HS-5 (cell line): ENCODE results near the gene FOXO6.

Experiments used
- DNase-seq: peaks from one replicate; pipeline ENCODE4 v3.0.0-alpha.2; 2012; ENCODE audit warnings: low read depth

FOXO6 gene

DNA sequence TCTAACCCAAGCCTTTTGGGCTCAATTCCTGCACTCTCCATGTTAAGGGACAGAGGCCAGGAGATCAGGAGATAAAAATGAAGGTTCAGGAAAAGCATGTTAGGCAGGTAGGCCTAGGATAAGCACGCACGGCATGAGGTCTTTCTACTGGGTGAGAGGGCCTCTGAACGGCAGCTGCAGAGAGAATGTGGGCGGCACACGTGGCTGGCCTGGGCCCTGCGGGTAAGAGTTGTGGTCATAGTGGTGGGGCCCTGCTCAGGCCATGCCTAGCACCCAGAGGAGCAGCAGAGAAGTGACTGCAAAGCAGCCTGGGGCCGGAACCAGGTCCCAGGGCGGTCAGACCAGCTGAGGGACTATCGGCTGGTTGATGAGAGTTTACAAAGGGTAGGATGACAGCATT is 7.5 kb upstream of the FOXO6 start:
- DNase-seq: no peak

DNA sequence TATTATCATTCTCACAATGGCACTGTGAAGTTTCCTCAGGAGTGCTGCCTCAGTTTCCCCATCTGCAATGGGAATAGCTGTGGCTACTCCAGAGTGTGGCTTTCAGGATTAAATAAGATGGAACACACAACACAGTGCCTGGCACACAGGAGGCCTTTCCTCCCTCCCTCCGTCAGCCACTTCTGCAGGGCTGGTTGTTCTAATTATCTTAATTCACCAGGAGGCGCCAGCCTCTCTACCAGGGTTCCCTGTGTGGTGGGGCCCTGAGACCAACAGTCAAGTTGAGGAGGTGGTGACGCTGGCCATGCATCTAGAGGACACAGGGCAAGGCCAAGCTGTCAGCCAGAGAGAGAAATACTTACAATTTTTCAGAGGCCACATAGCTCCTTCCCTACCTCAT is 6.3 kb upstream of the FOXO6 start:
- no peak for DNase-seq

DNA sequence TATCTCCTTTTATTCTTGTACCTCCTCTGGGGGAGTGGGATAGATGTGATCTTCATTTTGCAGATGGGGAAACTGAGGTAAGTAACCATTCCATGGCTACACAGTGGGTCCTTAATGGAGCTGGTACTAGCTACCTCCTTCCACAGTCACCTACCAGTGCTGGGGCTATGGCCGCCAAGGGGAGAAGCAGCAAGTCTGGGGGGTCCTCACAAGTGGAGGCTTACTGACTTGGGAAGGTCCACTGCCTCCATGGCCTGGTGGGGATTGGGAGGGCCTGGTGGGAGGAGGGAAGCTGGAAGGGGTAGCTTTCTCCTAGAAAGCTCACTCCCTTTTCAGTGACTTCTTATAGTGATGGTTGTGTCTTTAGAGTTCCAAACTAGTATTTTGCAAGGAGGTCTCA is 5.9 kb upstream of the FOXO6 start:
- DNase-seq: no peak

DNA sequence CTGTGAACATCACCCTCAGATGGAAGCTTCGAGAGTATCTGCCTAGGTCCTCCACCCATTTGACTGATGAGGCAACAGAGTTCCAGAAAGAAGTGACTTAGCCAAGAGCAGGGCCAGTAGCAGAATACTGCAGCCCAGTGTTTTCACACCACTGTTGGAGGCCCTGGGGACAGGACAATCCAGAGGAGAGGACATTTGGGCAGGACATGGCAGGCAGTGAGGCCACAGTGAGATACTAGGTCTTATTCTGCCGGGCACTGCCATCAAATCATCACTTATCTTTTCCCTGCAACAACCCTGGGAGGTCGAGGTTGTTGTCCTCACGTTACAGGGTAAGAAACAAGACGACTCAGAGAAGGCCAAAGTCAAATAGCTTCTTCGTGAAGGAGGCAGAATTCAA is 5.5 kb upstream of the FOXO6 start:
- DNase-seq: no peak

DNA sequence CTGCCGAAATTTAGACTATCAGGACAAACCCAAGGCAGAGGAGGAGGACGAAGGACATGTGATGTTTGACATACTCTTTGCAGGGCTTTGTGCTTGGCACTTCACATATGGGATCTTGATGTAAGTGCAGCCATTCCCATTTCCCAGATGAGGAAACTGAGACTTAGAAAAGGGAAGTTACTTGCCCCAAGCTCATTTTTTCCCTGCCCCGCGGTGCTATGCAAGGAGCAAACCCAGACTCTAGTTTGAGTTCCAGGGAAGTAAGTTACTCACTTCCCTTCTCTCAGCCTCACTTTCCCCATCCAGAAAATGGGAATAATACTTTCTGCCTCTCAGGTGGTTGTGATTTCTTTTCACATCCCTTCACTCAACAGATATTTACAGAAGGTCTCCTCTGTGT is 4.5 kb upstream of the FOXO6 start:
- no peak for DNase-seq

DNA sequence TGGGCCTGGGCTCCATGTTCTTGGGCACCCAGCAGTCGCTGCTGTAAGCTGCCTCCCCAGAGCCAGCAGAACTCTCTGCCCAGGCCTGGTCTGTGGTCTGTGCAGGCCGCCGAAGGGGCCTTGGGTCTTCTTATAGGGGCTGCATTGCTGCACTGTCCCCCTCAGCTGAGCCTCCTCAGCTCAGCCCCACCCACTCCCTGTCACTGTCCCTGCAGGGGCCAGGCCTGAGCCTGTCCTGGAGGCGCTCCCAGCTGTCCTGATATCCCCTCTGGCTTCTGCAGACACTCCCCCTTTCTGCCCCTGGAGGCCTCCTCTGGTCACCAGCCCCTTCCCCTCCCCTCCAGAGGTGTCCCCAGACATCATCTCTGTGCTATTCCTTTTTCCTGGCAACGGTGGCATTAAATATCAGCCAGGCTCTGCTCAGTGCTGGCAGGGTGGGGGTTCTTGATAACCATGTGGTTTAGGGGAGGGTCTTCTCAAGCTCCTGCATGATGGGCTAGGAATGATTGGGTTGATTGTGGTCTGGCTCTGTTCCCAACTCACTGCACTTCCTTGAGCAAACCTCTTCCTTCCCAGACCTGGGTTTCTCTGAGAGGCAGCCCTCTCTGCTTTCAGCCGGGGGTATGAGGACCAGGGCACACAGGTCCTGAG is 3.7 kb upstream of the FOXO6 start:
- DNase-seq: no peak

DNA sequence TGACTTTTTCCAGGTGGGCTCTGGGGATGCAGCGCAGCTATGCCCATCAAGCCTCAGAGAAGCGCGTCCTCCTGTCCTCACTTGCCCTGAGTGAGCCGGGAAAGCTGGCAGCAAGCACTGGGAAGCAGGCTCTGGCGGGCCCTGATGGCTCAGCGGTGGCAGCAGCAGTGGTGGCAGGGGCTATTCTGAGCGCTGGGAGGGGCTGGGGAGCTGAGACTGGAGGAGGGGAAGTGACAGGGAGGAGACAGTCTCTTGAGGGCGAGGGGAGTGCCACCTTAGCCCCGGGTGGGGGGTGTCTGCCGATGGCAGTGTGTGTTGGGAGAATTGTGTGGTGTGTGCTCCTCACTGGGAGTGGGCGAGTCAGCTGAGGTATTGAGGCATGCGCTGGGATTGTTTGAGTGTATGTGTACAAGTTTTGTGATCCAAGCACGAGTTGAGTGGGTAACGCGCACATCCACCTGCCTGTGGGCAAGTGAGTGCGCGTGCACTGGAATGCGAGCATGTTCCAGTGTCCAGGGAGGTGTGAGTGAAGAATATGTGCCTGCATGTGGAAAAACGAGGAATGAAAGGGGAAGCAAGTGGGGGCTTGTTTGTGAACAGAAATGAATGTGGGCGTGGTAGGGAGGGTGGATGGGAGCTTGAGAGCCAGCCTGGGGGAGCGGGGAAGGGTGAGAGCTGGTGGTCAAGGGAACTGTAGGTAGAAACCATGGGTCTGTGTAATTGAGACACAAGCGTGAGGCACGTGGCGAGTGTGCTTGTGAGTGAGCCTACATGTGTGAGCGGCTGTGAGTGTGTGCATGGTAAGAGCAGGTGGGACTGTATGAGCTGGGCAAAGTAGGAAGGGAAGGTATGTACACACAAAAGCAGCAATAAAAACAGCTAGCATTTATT is 2.9 kb upstream of the FOXO6 start:
- no peak for DNase-seq

DNA sequence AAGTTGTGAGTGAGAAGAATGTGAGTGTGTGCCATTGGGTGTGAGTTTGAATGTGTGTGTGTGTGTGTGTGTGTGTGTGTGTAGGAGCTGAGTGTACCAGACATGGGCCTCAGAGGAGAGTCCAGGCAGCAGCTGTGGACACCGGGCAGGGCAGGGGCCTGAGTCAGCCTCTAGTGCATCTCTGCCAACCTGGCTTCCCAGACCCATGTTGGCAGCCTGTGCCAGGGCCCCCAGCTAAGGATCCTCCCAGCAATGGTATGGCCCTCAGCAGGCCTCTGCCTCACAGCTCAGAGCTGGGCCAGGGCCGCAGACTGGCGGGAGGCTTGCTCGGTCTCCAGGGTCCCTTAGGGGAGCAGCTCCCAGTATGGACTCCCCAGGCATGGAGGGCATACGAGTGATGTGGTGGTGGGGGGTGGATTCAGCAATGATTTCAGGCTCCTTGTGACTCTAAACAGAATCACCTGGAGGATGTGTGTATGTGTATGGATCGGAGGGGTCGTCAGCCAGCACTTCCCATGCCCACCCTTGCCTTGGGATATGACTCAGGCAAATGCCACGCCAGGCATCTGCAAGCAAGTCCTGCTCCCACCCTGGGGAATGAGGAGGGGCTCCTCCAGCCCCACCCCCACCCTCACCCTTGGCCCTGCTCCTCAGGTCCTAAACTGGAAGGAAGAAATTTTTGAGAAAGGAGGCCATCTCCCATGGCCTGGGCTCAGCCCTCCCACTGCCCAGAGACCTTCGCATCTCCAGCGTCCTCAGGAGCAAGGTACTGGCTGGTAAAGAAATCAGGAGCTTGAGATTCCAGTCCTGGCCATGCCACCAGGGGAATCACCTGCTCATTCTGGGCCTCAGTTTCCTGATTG is 1.8 kb upstream of the FOXO6 start:
- DNase-seq: no peak

DNA sequence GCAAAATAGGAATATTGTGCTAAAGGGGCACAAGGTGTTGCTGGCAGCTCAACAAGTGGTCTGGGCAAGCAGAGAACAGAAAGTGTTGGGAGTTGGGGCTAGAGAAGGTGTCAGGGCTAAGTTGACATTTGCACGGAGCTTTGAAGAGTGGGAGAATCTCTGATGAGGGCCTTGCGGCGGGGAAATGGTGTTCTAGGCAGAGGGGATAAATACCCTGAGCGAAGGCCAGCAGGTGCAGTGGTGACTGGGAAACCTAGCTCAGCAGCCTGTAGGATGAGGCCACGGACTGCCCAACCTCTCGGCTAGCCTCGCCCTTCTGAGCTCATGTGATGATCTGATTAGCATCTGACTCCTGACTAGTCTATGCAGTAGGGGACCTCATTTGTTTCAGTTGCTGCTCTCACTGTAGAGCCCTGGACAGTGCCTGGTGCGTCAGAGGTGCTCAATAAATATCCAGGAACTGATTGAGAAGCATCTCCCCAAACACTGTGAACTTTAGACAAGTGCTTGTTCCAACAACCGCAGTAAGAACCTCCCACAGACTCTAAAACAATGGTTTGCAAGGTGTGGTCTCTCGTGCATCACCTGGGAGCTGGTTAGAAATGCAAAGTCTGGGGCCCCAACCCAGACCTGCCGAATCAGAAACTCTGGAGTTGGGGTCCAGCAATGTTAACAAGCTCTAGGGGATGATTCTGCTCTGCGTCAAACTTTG is 1.0 kb upstream of the FOXO6 start:
- no peak for DNase-seq

DNA sequence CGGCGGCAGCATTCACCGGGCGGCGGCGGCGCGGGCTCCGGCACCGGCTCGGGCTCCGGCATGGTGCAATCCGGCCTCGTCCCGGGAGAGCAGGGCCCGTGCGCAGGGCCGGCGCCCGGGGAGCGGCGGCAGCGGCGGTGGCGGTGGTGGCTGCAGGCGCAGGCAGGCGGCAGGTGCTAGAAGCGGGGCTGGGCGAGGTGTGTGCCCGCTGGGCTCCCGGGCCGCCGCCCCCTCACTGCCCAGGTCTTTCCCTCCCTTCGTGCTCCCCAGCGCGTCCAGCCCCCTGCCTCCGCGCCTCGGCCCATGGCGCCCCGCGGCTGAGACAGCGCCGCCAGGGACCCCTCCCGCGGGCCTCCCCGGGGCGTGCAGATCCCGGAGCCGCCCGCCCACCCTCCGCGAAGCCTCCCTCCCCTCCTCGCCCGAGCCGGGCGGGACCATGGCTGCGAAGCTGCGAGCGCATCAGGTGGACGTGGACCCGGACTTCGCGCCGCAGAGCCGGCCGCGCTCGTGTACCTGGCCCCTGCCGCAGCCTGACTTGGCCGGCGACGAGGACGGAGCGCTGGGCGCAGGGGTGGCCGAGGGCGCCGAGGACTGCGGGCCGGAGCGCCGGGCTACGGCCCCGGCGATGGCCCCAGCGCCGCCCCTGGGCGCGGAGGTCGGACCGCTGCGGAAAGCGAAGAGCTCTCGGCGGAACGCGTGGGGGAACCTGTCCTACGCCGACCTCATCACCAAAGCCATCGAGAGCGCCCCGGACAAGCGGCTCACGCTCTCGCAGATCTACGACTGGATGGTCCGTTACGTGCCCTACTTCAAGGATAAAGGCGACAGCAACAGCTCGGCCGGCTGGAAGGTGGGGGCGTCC is 492 bp downstream of the FOXO6 start:
- DNase-seq: no peak

DNA sequence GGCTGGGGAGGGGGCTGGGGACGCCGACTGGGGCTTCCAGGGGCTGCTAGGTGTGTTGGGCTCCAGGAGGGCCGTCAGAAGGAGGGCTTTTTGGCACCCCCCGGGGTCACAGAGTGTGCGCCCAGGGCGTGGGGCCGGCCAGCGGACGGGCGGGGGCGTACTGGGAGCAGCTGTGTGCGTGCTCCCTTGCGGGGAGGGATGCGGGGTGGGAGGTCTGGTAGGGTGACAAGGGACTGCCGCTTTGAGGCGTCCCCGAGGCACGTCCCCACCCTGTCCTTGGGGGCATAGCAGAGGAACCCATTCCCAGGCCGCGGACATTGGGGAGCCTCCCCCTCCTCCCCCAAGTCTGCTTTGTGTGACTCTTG is 1.1 kb downstream of the FOXO6 start:
- DNase-seq: no peak

DNA sequence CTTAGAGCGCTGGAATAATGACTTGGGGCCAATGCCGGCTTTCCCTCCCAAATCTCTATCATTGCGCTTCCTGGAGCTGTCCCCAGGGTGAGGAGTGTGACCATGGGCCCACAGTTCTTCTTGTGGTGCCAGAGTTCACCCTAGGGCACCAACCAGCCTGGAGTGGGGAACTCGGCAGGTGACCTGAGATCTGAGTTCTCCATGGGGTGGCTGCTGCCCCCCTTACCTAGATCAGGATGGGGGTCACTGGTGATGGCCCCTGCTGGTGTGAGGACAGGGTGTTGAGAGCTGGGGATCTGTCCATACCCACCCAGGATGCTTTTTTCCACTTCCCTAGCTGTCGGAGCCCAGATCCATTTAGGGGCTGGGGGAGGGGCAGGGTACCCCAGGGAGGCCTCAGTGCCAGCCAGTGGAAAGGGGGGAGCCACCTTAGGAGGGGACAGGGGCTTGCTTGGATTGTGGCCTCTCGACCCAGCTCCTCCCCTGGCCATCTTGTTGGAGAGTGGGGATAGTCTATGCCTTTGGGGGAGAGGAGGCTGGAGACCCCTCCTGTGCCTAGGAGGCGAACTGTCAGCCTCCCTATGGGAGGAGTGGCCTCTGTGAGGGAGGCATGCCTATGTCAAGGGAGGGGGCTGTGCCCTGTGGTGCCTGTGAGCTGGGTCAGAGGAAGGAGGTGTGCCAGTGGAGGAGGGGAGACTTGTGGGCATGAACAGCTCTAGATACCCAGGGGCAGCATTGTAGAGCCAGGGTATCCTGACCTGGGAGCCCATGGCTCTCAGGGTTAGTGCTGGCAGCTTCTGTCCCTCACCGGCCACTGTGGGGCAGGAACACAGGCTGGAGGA is 1.7 kb downstream of the FOXO6 start:
- no peak for DNase-seq

DNA sequence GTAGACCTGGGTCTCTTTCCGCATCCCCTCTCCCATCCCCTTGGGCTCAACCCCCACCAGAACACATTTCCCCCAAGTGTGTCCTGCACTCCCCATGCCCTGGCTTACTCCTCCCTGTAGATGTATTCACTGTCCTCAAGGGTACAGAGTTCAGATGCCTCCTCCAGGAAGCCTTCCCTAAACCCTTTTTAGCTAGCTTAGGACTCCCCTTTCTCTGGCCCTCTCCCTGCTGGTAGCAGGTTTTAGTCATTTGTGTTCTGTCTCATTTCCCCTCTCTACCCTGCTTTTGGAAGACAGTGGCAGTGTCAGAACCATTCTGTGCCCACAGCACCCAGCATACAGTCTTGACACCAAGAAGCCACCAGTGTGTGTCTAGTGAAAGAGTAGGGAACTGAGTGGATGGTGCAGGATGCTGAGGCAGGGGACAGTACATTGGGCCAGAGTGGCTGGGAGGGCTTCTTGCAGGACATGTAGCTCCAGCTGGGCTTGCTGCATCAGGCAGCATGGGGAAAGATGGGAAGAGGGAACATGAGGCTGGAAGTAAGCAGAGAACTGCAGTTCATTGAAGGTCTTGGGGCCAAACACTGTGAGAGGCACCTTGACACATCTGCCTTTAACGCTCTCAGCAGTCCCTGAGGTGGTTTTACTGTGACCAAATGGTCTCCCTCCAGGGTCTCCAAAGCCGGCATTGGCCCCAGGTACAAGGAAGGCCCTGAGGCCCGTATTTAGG is 2.5 kb downstream of the FOXO6 start:
- no peak for DNase-seq

DNA sequence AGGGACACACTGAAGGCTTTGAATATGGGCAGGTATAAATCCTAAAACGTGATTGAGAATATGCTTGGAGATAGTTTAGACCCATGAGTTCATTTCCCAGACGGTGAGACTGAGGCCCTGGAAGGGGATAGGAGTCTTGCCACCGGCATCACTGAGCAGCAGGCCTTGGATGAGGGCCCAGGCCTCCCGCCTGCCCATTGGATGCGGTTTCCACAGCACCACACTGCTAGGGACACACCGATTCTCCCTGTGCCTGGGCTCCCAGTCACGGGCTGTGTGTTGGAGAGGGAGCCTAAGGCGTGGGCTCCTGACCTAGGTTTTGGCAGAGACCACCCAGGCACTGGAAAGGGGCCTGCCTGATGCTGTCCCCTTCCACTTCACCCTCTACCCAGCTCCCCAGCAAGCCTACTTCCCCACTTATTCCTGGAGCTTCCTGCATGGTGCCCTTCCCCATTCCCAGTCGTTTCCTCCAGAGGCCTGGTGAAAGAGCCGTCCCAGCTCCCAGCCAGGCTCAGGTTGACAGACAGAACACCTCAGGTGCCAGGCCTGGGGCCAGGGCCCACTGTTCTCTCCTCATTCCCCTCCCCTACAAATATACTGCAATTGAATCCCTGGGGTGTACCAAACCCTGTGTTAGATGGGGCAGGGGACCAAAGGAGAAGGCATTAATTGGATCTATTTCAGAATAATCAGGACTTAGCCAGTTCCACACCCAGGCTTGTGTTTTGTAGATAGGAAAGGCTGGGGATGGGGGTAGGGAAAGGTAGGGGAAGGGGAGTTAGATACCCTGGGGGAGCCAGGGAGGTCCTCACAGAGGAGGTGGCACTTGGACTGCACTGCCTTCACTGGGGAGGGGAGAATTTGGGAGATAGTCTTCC is 3.4 kb downstream of the FOXO6 start:
- no peak for DNase-seq

DNA sequence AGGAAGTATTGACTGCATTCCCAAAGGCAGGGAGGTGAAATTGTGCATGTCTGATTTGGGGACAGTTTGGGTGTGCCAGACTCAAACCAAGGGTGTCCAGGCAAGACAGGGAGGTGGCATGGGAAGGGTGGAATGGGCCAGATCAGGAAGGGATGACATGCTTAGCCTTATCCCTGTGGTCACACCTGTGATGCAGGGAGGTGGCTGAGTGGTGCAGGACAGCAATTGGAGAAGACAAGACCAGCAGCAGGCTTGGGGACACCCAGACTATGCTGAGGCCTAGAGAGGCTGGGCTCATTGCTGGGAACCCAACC is 4.0 kb downstream of the FOXO6 start:
- DNase-seq: no peak

DNA sequence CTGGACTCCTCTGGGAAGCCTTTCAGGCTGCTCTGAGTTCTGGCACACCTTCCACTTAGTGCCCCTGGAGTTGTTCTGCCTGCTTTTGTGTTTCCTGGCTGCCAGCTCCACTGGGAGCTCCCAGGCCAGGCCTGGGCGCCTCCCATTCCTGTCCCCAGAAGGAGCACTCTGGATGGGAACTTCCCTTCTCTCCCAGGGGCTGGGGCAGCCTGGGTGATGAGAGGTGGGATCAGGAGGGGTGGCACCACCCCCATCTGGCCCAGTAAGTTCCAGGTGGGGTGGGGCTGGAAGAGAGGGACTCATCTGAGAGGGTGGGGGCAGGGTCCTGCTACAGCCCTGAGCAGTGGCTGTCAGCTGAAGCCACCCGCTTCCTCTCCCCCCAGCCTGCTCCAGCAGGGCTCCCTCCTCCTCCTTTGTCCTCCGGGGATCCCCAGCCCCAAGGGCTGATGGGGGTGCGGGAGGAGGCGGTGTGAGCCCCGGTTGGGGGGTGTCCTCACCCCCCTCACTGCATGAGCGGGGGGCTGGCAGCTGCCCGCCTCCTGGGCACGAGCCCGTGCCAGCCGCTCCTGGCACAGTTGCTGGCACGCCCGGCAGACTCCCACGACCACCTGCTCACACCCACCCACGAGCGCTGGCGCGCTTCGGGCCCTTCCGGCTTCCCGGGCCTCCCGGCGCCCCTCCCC is 4.7 kb downstream of the FOXO6 start:
- DNase-seq: no peak

DNA sequence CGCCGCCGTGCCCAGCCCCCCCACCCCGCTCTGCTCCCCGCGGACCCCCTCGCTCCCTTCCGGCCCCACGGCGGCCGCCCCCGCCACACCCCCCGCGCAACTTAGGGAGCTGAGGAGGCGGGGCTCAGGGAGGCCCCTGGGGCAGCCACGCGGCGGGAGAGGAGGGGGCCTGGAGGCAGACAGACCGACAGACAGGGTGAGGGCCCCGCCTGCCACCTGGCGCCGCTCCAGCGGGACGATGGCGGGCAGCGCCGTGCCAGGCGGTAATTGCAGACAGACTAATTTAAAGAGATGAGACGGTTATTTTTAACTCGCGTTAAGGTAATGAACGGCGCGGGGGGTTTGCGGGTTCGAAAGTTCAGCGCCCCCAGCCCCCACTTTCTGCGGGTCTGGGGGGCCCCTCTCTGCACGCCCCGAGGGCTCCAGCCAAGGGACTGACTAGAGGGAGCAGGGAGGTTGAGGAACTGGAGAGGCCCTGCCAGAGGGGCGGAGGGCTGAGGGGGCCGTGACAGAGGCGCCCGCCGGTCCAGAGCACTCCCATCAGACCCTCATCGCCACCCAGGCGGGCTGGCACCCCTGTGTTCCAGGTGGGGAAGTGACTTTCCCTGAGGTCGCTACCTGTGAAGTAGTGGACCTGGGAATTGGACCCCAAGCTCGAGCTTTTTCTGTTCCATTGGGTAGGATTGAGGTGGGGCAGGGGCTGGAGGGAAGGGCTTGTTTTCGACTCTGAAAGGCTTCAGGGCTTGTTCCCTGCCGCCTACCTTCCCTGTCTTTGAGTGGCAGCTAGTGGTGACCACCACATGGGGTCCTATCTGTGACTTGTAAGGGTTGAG is 5.4 kb downstream of the FOXO6 start:
- no peak for DNase-seq
